IMR-90 (cell line): Measurements from ENCODE around the gene HIPK3. TPM values are rescaled to one million over a fixed set of nuclear protein-coding genes. Genes with fewer than 3 reads are reported as not detected.

Experiments
- ATAC-seq: fragments of 200-7000 bp; cut with Tn5 transposase; 2 replicates; pipeline ENCODE4 v1.9.1; 2020; ENCODE audit warnings: low read depth, mild to moderate bottlenecking, moderate library complexity
- BruUV-seq: library from RNA; stranded (reverse); fragments of 400-500 nt; replicated peaks from 2 replicates; lab custom pipeline; 2021; lab: Mats Ljungman, UMichigan
- CTCF ChIA-PET: fragments of 300-600 bp; formaldehyde crosslinking; extraction: SDS; loops from one replicate; lab custom pipeline; 2021; ENCODE audit warnings: antibody characterized with exemption; lab: Yijun Ruan, JAX
- POLR2A ChIA-PET: fragments of 300-600 bp; sonication (Branson Sonifier 250); formaldehyde crosslinking; loops from one replicate; lab custom pipeline; 2022; ENCODE audit warnings: antibody characterized with exemption; ENCODE audit not compliant: unreplicated experiment; lab: Charles Lee
- DNase-seq: peaks from one replicate; pipeline ENCODE4 v3.0.0; 2013
- H2AFZ ChIP-seq: replicated peaks from 2 replicates; pipeline ENCODE3; 2013; ENCODE audit warnings: low read length, mild to moderate bottlenecking; ENCODE audit not compliant: poor library complexity
- H2AK5ac ChIP-seq: 2 replicates; pipeline ENCODE4 v1.6.1; 2013; ENCODE audit warnings: low read depth, low read length, inconsistent platforms
- H2AK9ac ChIP-seq: replicated peaks from 2 replicates; pipeline ENCODE3; 2013; ENCODE audit warnings: mild to moderate bottlenecking, low read depth, low read length, moderate library complexity; ENCODE audit not compliant: poor library complexity
- H2BK120ac ChIP-seq: 2 replicates; pipeline ENCODE4 v1.6.1; 2013; ENCODE audit warnings: low read depth, low read length, inconsistent platforms
- H2BK15ac ChIP-seq: 3 replicates; pipeline ENCODE4 v1.6.1; 2013; ENCODE audit warnings: low read depth, low read length, inconsistent platforms
- H2BK20ac ChIP-seq: 2 replicates; pipeline ENCODE4 v1.6.1; 2013; ENCODE audit warnings: low read depth, mild to moderate bottlenecking, inconsistent platforms, low read length, moderate library complexity
- H2BK5ac ChIP-seq: 2 replicates; pipeline ENCODE4 v1.6.1; 2013; ENCODE audit warnings: mild to moderate bottlenecking, low read depth, low read length, inconsistent platforms; ENCODE audit not compliant: poor library complexity, severe bottlenecking
- H3K14ac ChIP-seq: replicated peaks from 2 replicates; pipeline ENCODE4 v1.6.1; 2013; ENCODE audit warnings: low read depth, low read length, inconsistent platforms
- H3K18ac ChIP-seq: 2 replicates; pipeline ENCODE4 v1.6.1; 2013; ENCODE audit warnings: low read depth, low read length, control low read depth
- H3K23ac ChIP-seq: 2 replicates; pipeline ENCODE4 v1.6.1; 2013; ENCODE audit warnings: low read depth, low read length, inconsistent platforms
- H3K27ac ChIP-seq: 2 replicates; pipeline ENCODE4 v1.5.1; 2013; ENCODE audit warnings: mild to moderate bottlenecking, control low read depth, low read length; ENCODE audit not compliant: insufficient read depth
- H3K27me3 ChIP-seq: 2 replicates; pipeline ENCODE4 v1.6.1; 2013; ENCODE audit warnings: low read length; ENCODE audit not compliant: control insufficient read depth, insufficient read depth
- H3K36me3 ChIP-seq: 2 replicates; pipeline ENCODE4 v1.6.1; 2013; ENCODE audit warnings: low read length, mixed read lengths; ENCODE audit not compliant: control insufficient read depth, insufficient read depth
- H3K4ac ChIP-seq: 2 replicates; pipeline ENCODE4 v1.6.1; 2013; ENCODE audit warnings: low read depth, low read length, inconsistent platforms
- H3K4me1 ChIP-seq: 2 replicates; pipeline ENCODE4 v1.6.1; 2013; ENCODE audit warnings: low read length, mixed read lengths; ENCODE audit not compliant: control insufficient read depth, insufficient read depth
- H3K4me2 ChIP-seq: 2 replicates; pipeline ENCODE4 v1.6.1; 2013; ENCODE audit warnings: low read depth, mild to moderate bottlenecking, control low read depth, low read length, moderate library complexity
- H3K4me3 ChIP-seq: 2 replicates; pipeline ENCODE4 v1.5.1; 2013; ENCODE audit warnings: low read depth, mild to moderate bottlenecking, control low read depth, low read length, moderate library complexity; ENCODE audit not compliant: insufficient read depth
- H3K56ac ChIP-seq: 2 replicates; pipeline ENCODE4 v1.6.1; 2013; ENCODE audit warnings: low read length, inconsistent platforms; ENCODE audit not compliant: insufficient read depth; ENCODE audit errors: extremely low read depth
- H3K79me1 ChIP-seq, 2 experiments: 2 replicates each; pipeline ENCODE4 v1.6.1; 2013; ENCODE audit warnings: low read length in 2 of 2, inconsistent platforms in 1 of 2, low read depth in 1 of 2
- H3K9ac ChIP-seq: 2 replicates; pipeline ENCODE4 v1.6.1; 2013; ENCODE audit warnings: low read depth, low read length, control low read depth
- H3K9me1 ChIP-seq: 2 replicates; pipeline ENCODE4 v1.6.1; 2013; ENCODE audit warnings: low read length, inconsistent platforms; ENCODE audit not compliant: insufficient read depth
- H3K9me3 ChIP-seq: 2 replicates; pipeline ENCODE4 v1.6.1; 2013; ENCODE audit warnings: low read length; ENCODE audit not compliant: control insufficient read depth, insufficient read depth
- H4K20me1 ChIP-seq: 2 replicates; pipeline ENCODE4 v1.6.1; 2013; ENCODE audit warnings: low read length, inconsistent platforms; ENCODE audit not compliant: insufficient read depth
- H4K5ac ChIP-seq: 2 replicates; pipeline ENCODE4 v1.6.1; 2013; ENCODE audit warnings: mild to moderate bottlenecking, low read depth, low read length, control low read depth
- H4K8ac ChIP-seq, 2 experiments: 2 replicates each; pipeline ENCODE4 v1.6.1; 2013; ENCODE audit warnings: low read depth in 2 of 2, low read length in 2 of 2, control low read depth in 1 of 2, inconsistent platforms in 1 of 2
- H4K91ac ChIP-seq: 2 replicates; pipeline ENCODE4 v1.6.1; 2013; ENCODE audit warnings: low read depth, low read length, inconsistent platforms; ENCODE audit not compliant: insufficient read depth
- CHD1 ChIP-seq: IDR thresholded peaks from 2 replicates; pipeline ENCODE4 v1.6.1; 2012; ENCODE audit warnings: low read depth, low read length, improper control_type of control experiment
- FOS ChIP-seq: fragments of 150-350 bp; IDR thresholded peaks from 2 replicates; pipeline ENCODE4 v1.6.1; 2016; ENCODE audit warnings: low read depth, low read length
- MAZ ChIP-seq: IDR thresholded peaks from 2 replicates; pipeline ENCODE4 v1.6.1; 2012; ENCODE audit warnings: low read depth, mild to moderate bottlenecking, low read length, improper control_type of control experiment, moderate library complexity, borderline replicate concordance
- MXI1 ChIP-seq: IDR thresholded peaks from 2 replicates; pipeline ENCODE4 v1.6.1; 2012; ENCODE audit warnings: low read depth, mild to moderate bottlenecking, low read length, moderate library complexity, borderline replicate concordance
- NFE2L2 ChIP-seq: fragments of 150-350 bp; IDR thresholded peaks from 2 replicates; pipeline ENCODE4 v1.6.1; 2016; ENCODE audit warnings: low read depth, mild to moderate bottlenecking, low read length
- POLR2A ChIP-seq: IDR thresholded peaks from 2 replicates; pipeline ENCODE4 v1.6.1; 2012; ENCODE audit warnings: mild to moderate bottlenecking, low read depth, low read length
- RAD21 ChIP-seq: IDR thresholded peaks from 2 replicates; pipeline ENCODE4 v1.6.1; 2012; ENCODE audit warnings: low read length, improper control_type of control experiment
- WGBS, 2 experiments: methylation state at CpG; one replicate each; pipeline versions ENCODE4 v1.1.5 to v1.1.7; 2013; ENCODE audit warnings: missing lambda C conversion rate in 2 of 2; ENCODE audit not compliant: insufficient read length in 1 of 2; ENCODE audit errors: extremely low coverage in 2 of 2; 5-methylcytosine and 5-hydroxymethylcytosine counted together
- dilution Hi-C: fragments of 300-500 bp; cut with HindIII; formaldehyde crosslinking; loops from one replicate; pipeline ENCODE4 v1.14.3; 2018; ENCODE audit warnings: low sequenced_read_pairs; ENCODE audit not compliant: unreplicated experiment
- in situ Hi-C: fragments of 300-500 bp; cut with MboI; formaldehyde crosslinking; loops from 3 replicates; pipeline ENCODE4 v1.14.3; 2019; ENCODE audit warnings: low sequenced_read_pairs, inconsistent platforms, mixed read lengths
- intact Hi-C: fragments of 100-400 bp; cut with micrococcal nuclease; formaldehyde crosslinking; loops from 2 replicates; pipeline ENCODE4 v1.10.0; 2022
- polyA plus RNA-seq, 3 experiments: library from polyadenylated mRNA; depleted of rRNA; stranded (reverse); fragments of >200 nt; gene quantifications; 2 replicates each; pipeline ENCODE4 v1.2.3, GENCODE V29; 2012; ENCODE audit warnings: low replicate concordance in 1 of 3
- total RNA-seq: library from RNA; depleted of rRNA; stranded (reverse); fragments of >200 nt; gene quantifications from 2 replicates; pipeline ENCODE4 v1.2.3, GENCODE V29; 2012
- TF ChIP-seq, protein P1 (sequence below): fragments of 150-350 bp; IDR thresholded peaks from 2 replicates; pipeline ENCODE4 v1.6.1; 2017; ENCODE audit warnings: mild to moderate bottlenecking, antibody characterized with exemption, low read length, low read depth
- TF ChIP-seq, protein P2 (sequence below): fragments of 150-350 bp; IDR thresholded peaks from 2 replicates; pipeline ENCODE4 v1.6.1; 2016; ENCODE audit warnings: low read depth, mild to moderate bottlenecking, low read length, moderate library complexity, borderline replicate concordance

The HIPK3 gene
- total and polyA plus RNA-seq, 2 of the 4 experiments (the other 2 are of a cell fraction) = 8.3 to 103 TPM

DNA sequence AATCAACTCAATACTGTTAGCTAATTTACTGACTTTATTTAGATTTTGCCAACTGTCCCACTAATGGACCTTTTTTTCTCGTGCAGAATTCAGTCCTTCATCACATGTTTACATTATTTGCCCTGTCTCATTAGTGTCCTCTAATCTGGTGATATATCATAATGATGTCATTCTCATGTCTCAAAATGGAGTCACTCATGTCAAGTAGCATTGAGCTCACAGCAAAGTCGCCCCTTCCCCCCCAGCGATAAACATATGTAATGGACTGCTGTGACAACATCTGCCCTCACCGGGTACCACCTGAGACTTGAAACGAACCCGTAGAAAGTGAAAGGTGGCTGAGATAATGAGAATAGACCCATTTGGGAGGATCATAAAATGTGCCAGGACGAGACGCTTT, 37.6 kb downstream of the HIPK3 start:
- Histone ChIP-seq H4K20me1 (peaks cover 78% of the 10 kb centered on the region), H3K4me1 (peaks cover 2% of the 10 kb centered on the region; the same call in 1 of the 2 replicates), H2BK5ac (no peak overlapping the region), H3K36me3 (peaks cover 9% of the 10 kb centered on the region), H3K9ac (no peak overlapping the region), H3K9me1 (peaks cover 14% of the 10 kb centered on the region), H4K5ac (no peak overlapping the region), H3K4me2 (no peak overlapping the region), H3K4me3 (no peak overlapping the region), H3K9me3 (peaks cover 4% of the 10 kb centered on the region), H2AFZ (no peak overlapping the region), H3K56ac (no peak overlapping the region), H3K14ac (no peak overlapping the region), H3K27ac (no peak overlapping the region), H3K27me3 (no peaks in the 10 kb centered on the region), H2AK5ac (no peak overlapping the region), H2AK9ac (no peak overlapping the region), H2BK120ac (no peak overlapping the region), H2BK15ac (no peak overlapping the region), H4K91ac (no peak overlapping the region), H3K79me1 (peaks cover 20 to 82% of the 10 kb centered on the region in 2 experiments), H3K4ac (no peak overlapping the region), H3K18ac (no peak overlapping the region), H2BK20ac (no peak overlapping the region), H4K8ac (no peak overlapping the region), H3K23ac (no peak overlapping the region)
- no TSS peak for BruUV-seq
- WGBS, 2 experiments = no CpG with 5 or more reads among the region's 8 CpGs
- POLR2A ChIA-PET = no interaction called here
- in situ Hi-C loops = no loop called here
- CTCF ChIA-PET = interaction anchor here (0.7 kb wide), 1 partner anchor 19 kb away, joined by 3 read pairs; no protein-coding TSS in a partner anchor
- ATAC-seq (no peak), DNase-seq (no peak)
- intact Hi-C loops = no loop called here
- TF ChIP-seq RAD21 = no peak
- no peak for TF ChIP-seq FOS
- TF ChIP-seq, protein P1, sequence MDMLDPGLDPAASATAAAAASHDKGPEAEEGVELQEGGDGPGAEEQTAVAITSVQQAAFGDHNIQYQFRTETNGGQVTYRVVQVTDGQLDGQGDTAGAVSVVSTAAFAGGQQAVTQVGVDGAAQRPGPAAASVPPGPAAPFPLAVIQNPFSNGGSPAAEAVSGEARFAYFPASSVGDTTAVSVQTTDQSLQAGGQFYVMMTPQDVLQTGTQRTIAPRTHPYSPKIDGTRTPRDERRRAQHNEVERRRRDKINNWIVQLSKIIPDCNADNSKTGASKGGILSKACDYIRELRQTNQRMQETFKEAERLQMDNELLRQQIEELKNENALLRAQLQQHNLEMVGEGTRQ = no peak
- TF ChIP-seq, protein P2, sequence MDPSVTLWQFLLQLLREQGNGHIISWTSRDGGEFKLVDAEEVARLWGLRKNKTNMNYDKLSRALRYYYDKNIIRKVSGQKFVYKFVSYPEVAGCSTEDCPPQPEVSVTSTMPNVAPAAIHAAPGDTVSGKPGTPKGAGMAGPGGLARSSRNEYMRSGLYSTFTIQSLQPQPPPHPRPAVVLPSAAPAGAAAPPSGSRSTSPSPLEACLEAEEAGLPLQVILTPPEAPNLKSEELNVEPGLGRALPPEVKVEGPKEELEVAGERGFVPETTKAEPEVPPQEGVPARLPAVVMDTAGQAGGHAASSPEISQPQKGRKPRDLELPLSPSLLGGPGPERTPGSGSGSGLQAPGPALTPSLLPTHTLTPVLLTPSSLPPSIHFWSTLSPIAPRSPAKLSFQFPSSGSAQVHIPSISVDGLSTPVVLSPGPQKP = no peak
- TF ChIP-seq MXI1 = no peak
- TF ChIP-seq CHD1 = no peak
- no peak for TF ChIP-seq MAZ
- TF ChIP-seq NFE2L2 = no peak
- no peak for TF ChIP-seq POLR2A
- dilution Hi-C loops = no loop called here
